RCC 7860 (cell line): ENCODE measurements around the gene UBQLNL.

Source experiments
- DNase-seq: peaks from one replicate; pipeline ENCODE4 v3.0.0-alpha.2; 2015; ENCODE audit warnings: low spot score
- FAIRE-seq: peaks from 2 replicates; lab custom pipeline; 2012; peaks lifted over from hg19 to GRCh38; lab: Jason Lieb, UNC

UBQLNL gene

GRCh38 chr11:5508605-5509004 is 7.9 kb downstream of the UBQLNL start:
- FAIRE-seq (no peak), DNase-seq (no peak)

- DNase-seq (no peak), FAIRE-seq (no peak)
Measured at GRCh38 chr11:5507933-5508305, 8.6 kb downstream of the UBQLNL start.

DNA sequence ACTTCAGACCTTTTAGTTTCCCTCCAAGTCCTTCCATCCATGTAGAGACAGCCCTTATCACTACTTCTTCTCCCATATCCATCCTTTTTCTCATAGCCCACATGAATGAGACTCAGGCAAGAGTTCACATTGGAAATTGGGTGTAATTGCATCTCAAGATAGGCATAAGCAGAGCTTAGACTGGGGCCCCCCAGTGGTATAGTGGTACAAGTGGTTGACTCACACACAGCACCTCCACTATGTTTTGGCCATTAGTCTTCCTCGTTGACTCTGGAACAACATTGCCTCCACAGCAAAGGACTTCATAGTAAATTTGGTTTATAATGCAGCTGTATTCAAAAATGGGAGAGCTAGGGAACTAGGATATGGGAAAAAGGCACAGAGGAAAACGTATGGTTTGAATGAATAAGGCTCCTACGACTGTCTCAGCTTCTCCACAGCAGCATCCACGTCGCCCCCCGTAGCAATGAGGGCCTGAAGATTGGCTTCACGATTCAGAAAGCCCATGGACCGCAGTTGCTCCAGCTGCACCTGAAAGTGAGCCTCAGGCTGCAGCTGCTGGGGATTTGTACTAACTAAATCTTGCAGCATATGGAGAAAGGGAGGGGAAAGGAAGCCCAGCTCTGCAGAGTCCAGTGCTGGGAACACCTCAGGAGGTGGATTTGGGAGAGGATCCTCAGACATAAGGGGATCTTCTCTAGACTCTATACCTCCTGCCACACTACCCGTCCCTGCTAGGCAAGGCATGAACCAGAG is 9.1 kb downstream of the UBQLNL start:
- FAIRE-seq = no peak
- no peak for DNase-seq

- FAIRE-seq = no peak
- no peak for DNase-seq
Measured at GRCh38 chr11:5505363-5506048, 11.0 kb downstream of the UBQLNL start.

GRCh38 chr11:5504403-5504921 is 12.0 kb downstream of the UBQLNL start:
- FAIRE-seq = no peak
- no peak for DNase-seq

DNA sequence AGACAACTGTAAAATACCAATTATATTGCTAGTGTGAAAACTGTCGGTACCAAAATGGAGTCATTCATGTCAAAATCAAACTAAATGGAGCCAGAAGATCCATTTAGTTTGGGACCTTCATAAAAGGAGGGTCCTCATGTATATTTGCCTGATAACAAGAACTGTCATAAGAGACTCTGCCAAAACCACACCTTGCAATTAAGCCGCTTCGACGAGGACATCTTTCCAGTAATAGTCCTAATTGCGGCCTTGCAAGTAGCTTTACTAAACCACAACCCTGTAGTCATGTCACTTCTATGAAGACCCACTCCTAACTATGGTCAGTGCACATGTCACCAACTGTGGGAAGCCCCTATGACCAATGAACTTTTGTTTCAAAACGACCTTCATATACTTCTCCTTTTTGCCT is 16.1 kb downstream of the UBQLNL start:
- DNase-seq = no peak
- FAIRE-seq = no peak

GRCh38 chr11:5499671-5500070 is 16.8 kb downstream of the UBQLNL start:
- no peak for DNase-seq
- no peak for FAIRE-seq

DNA sequence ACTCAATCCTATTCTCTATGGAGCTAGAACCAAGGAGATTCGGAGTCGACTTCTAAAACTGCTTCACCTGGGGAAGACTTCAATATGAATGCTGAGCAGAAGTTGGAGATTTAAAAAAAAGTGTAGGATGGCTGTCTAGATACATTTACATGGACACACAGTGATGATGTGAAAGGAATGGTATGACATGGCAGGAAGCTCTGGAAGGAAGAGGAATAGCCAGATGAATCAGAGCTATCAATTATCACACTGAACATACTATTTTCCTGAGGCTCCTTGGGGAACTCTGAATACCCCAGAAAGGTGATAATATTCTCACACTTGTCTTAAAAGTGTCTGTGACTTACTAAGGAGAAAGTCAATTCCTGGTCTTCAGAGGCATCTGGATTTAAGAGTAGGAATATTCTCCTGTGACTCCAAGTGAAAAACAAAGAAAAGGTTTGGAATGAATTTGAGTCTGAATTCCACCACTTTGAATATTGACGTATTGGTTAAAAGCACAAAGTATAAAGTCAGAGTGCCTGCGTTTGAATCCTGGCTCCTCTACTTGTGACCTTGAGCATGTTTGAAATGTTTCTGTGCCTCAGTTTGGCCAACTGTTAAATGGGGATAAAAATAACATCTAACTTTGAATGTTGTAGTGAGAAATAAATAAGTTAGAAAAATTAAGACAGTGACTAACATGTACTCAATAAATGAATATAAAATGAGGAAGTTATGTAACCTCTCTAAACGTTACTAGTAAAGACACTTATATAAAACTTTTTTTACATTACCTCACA is 26.7 kb downstream of the UBQLNL start:
- no peak for FAIRE-seq

DNA sequence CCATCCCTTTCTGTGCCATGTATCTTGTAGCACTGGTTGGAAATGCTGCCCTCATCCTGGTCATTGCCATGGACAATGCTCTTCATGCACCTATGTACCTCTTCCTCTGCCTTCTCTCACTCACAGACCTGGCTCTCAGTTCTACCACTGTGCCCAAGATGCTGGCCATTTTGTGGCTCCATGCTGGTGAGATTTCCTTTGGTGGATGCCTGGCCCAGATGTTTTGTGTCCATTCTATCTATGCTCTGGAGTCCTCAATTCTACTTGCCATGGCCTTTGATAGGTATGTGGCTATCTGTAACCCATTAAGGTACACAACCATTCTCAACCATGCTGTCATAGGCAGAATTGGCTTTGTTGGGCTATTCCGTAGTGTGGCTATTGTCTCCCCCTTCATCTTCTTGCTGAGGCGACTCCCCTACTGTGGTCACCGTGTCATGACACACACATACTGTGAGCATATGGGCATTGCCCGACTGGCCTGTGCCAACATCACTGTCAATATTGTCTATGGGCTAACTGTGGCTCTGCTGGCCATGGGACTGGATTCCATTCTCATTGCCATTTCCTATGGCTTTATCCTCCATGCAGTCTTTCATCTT is 27.6 kb downstream of the UBQLNL start:
- no peak for DNase-seq
- FAIRE-seq = no peak

More for the DNA sequence above, 26.7 kb downstream of the UBQLNL start:
- DNase-seq = no peak

DNA sequence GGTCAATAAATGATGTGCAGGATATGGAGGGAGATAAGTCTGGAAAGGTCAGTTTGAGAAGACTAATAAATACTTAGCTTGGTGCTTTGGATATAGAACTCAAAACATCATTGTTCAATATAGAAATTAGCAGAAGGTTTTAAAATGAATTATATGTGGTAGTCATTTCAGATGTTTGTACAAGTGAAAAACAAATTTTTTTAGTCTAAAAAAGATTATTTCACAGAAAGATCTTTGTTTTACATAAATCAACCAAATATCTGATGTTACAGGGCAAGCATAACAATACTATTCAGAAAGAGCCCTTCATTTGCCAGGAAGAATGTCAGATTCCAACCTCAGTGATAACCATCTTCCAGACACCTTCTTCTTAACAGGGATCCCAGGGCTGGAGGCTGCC is 28.1 kb downstream of the UBQLNL start, which contains the start of gene OR52D1:
TSS of gene OR52D1 (plus strand) at position 301 of the 400 bp plus-strand sequence. CDS start at position 323, 22 bp downstream.
- FAIRE-seq (no peak), DNase-seq (no peak)

DNA sequence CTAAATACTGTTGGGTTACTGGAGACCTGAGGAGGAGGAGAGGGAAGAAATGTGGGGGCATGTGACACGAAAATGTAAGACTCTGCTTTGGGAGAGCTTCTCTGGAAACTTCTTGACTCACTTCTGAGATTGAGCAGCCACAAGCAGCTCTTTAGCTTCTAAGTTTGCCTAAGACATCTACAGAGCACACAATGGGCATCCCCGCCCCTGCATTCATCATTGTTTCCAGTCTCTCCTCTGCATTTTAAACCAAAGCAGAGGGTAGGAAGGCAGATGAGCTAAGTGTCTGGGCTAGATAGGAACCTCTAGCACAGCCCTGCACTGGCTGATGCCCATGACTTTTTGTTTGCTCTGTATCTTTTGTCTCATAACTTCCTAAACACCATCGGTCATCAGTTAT is 30.1 kb downstream of the UBQLNL start:
- FAIRE-seq (no peak), DNase-seq (no peak)

GRCh38 chr11:5486003-5486402 is 30.5 kb downstream of the UBQLNL start:
- FAIRE-seq = no peak

GRCh38 chr11:5476186-5476819 is 40.2 kb downstream of the UBQLNL start:
- peak; percentile 25 for DNase-seq
- FAIRE-seq = no peak

More at GRCh38 chr11:5486003-5486402, 30.5 kb downstream of the UBQLNL start:
- DNase-seq = no peak

DNA sequence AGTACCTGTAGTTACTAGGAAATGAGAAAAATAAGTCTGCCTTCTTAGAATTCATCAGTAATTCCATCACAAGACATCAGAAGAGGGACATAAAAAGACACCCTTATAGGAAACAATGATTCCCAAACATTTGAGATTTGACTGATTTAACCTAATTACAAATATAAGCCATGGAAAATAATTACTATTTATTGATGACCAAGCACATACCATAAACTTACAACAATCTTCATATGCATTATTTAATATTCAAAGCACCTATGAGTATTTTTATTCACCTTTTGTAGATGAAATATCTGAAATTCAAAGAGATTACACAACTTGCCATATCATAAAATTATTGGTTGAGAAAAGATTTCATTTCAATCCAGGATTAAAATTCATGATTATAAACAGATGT is 42.6 kb downstream of the UBQLNL start:
- FAIRE-seq (no peak), DNase-seq (no peak)

DNA sequence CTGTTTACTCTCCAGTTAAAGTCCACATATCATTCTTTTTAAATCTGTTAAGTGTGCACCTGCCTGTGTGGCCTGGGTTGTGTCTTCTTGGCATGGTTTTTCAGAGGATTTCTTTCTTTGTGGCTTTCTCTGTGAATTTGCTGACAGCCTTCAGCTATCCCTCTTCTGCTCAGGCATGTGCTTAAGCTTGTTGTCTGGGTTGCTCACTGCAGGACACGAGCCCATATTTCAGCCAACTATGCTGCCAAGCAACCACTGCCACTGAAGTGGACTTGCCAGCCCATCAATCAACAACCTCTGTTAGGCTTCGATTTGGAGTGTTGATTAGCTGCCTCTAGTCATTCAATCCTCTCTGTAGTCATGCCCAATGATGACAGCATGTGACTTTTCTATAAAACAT is 49.0 kb downstream of the UBQLNL start:
- DNase-seq (no peak), FAIRE-seq (no peak)
